PC-3 (cell line): ENCODE data around the gene TSSC4. TPM values are rescaled to one million over a fixed set of nuclear protein-coding genes. Genes with fewer than 3 reads are reported as not detected.

Experiments used
- ATAC-seq: fragments of 200-7000 bp; cut with Tn5 transposase; 2 replicates; pipeline ENCODE4 v1.9.1; 2020; ENCODE audit warnings: mild to moderate bottlenecking, moderate library complexity
- BruUV-seq: library from RNA; stranded (reverse); fragments of 400-500 nt; replicated peaks from 2 replicates; lab custom pipeline; 2021; lab: Mats Ljungman, UMichigan
- CTCF ChIA-PET: fragments of 300-600 bp; sonication (Branson Sonifier 250); formaldehyde crosslinking; loops from one replicate; lab custom pipeline; 2022; ENCODE audit warnings: antibody characterized with exemption; lab: Charles Lee
- POLR2A ChIA-PET: fragments of 300-600 bp; sonication (Branson Sonifier 250); formaldehyde crosslinking; loops from one replicate; lab custom pipeline; 2022; ENCODE audit warnings: antibody characterized with exemption; ENCODE audit not compliant: unreplicated experiment; lab: Charles Lee
- DNase-seq: peaks from one replicate; pipeline ENCODE4 v3.0.0-alpha.2; 2015
- H2AFZ ChIP-seq: fragments of 300-600 bp; sonication (generic); 2 replicates; pipeline ENCODE4 v1.6.0; 2016; ENCODE audit warnings: antibody characterized with exemption, low read length
- H3F3A ChIP-seq: fragments of 300-600 bp; sonication (generic); one replicate; pipeline ENCODE4 v1.6.0; 2017; ENCODE audit warnings: antibody characterized with exemption, low read length, control low read depth, mild to moderate bottlenecking; ENCODE audit not compliant: unreplicated experiment
- H3K27ac ChIP-seq: fragments of 300-600 bp; sonication (generic); 2 replicates; pipeline ENCODE4 v1.5.1; 2016; ENCODE audit warnings: mild to moderate bottlenecking, low read length
- H3K27me3 ChIP-seq: fragments of 300-600 bp; sonication (generic); 2 replicates; pipeline ENCODE4 v1.6.1; 2016; ENCODE audit warnings: low read length, mixed read lengths
- H3K36me3 ChIP-seq: fragments of 300-600 bp; sonication (generic); 2 replicates; pipeline ENCODE4 v1.6.1; 2016; ENCODE audit warnings: low read depth, mixed run types, low read length, mixed read lengths
- H3K4me1 ChIP-seq: fragments of 300-600 bp; sonication (generic); 2 replicates; pipeline ENCODE4 v1.5.1; 2016; ENCODE audit warnings: low read length; ENCODE audit not compliant: insufficient read depth
- H3K4me2 ChIP-seq: fragments of 300-600 bp; sonication (generic); 2 replicates; pipeline ENCODE4 v1.6.0; 2016; ENCODE audit warnings: low read length
- H3K4me3 ChIP-seq: fragments of 300-600 bp; sonication (generic); 2 replicates; pipeline ENCODE4 v1.5.1; 2016; ENCODE audit warnings: mild to moderate bottlenecking, low read length, mixed read lengths
- H3K79me2 ChIP-seq: fragments of 300-600 bp; sonication (generic); 2 replicates; pipeline ENCODE4 v1.6.1; 2017; ENCODE audit warnings: low read length, mixed read lengths
- H3K9ac ChIP-seq: fragments of 300-600 bp; sonication (generic); 2 replicates; pipeline ENCODE4 v1.6.0; 2016; ENCODE audit warnings: mild to moderate bottlenecking, low read length
- H3K9me2 ChIP-seq: fragments of 300-600 bp; sonication (generic); replicated peaks from 2 replicates; pipeline ENCODE4 v1.6.1; 2016; ENCODE audit warnings: mixed run types, low read length, mixed read lengths
- H3K9me3 ChIP-seq: fragments of 300-600 bp; sonication (generic); 2 replicates; pipeline ENCODE4 v1.6.1; 2016; ENCODE audit warnings: low read length, mixed read lengths
- H4K20me1 ChIP-seq: fragments of 300-600 bp; sonication (generic); 2 replicates; pipeline ENCODE4 v1.6.1; 2016; ENCODE audit warnings: low read length, mixed read lengths
- CTCF ChIP-seq: fragments of 300-600 bp; sonication (generic); conservative IDR thresholded peaks from 2 replicates; pipeline ENCODE4 v1.5.1; 2017; ENCODE audit warnings: antibody characterized with exemption, low read depth, mild to moderate bottlenecking, low read length
- EZH2 ChIP-seq: fragments of 300-600 bp; sonication (generic); IDR thresholded peaks from one replicate; pipeline ENCODE4 v1.6.1; 2017; ENCODE audit warnings: antibody characterized with exemption, mild to moderate bottlenecking, low read length; ENCODE audit not compliant: unreplicated experiment
- EZH2phosphoT487 ChIP-seq: fragments of 300-600 bp; sonication (generic); IDR thresholded peaks from 2 replicates; pipeline ENCODE4 v1.6.1; 2018; ENCODE audit warnings: mild to moderate bottlenecking, antibody characterized with exemption, low read length, borderline replicate concordance
- intact Hi-C: fragments of 100-400 bp; cut with micrococcal nuclease; formaldehyde crosslinking; loops from 2 replicates; pipeline ENCODE4 v1.9.0; 2023
- total RNA-seq: library from RNA; depleted of rRNA; stranded (reverse); fragments of >200 nt; gene quantifications from 2 replicates; pipeline ENCODE4 v1.2.3, GENCODE V29; 2014

TSSC4 gene
- total RNA-seq, 1 experiment from 2014 or later: 88.3 TPM

GRCh38 chr11:2432628-2433071 is 32.1 kb downstream of the TSSC4 start:
- no peak for ATAC-seq
- Histone ChIP-seq H4K20me1 (no peaks in the 10 kb centered on the region), H2AFZ (no peak overlapping the region), H3K9ac (no peak overlapping the region), H3K9me3 (no peaks in the 10 kb centered on the region), H3K79me2 (no peaks in the 10 kb centered on the region), H3F3A (no peaks in the 10 kb centered on the region), H3K9me2 (no peaks in the 10 kb centered on the region), H3K4me2 (no peak overlapping the region), H3K36me3 (no peaks in the 10 kb centered on the region; the same call in 1 of the 2 replicates), H3K27ac (no peak overlapping the region), H3K27me3 (no peaks in the 10 kb centered on the region), H3K4me3 (no peak overlapping the region), H3K4me1 (no peaks in the 10 kb centered on the region)
- ChIA-PET CTCF (no interaction called here), POLR2A (no interaction called here)
- intact Hi-C loops: no loop called here
- BruUV-seq: no TSS peak
- TF ChIP-seq CTCF (no peak), EZH2phosphoT487 (no peak), EZH2 (no peak)
- DNase-seq: no peak

- CTCF ChIA-PET: no interaction called here
- Histone ChIP-seq H3K4me2 (no peak overlapping the region), H4K20me1 (no peaks in the 10 kb centered on the region), H3K36me3 (no peaks in the 10 kb centered on the region; the same call in 1 of the 2 replicates), H3K4me1 (no peaks in the 10 kb centered on the region), H3K27ac (no peak overlapping the region), H3K79me2 (no peaks in the 10 kb centered on the region), H3K9ac (no peak overlapping the region), H2AFZ (no peak overlapping the region), H3K4me3 (no peak overlapping the region), H3F3A (no peaks in the 10 kb centered on the region), H3K27me3 (no peaks in the 10 kb centered on the region), H3K9me2 (no peaks in the 10 kb centered on the region), H3K9me3 (no peaks in the 10 kb centered on the region)
- no peak for ATAC-seq
- intact Hi-C loops: no loop called here
- POLR2A ChIA-PET: no interaction called here
- DNase-seq: no peak
- TF ChIP-seq EZH2phosphoT487 (no peak), EZH2 (no peak), CTCF (no peak)
- BruUV-seq: no TSS peak
These were observed 32.8 kb downstream of the TSSC4 start for GRCh38 chr11:2433106-2433925.

- POLR2A ChIA-PET: no interaction called here
- Histone ChIP-seq H3K9ac (no peak overlapping the region), H3K4me3 (no peak overlapping the region), H3F3A (no peaks in the 10 kb centered on the region), H3K79me2 (no peaks in the 10 kb centered on the region), H3K4me2 (no peak overlapping the region), H2AFZ (no peak overlapping the region), H3K27me3 (no peaks in the 10 kb centered on the region), H3K9me2 (no peaks in the 10 kb centered on the region), H3K4me1 (no peaks in the 10 kb centered on the region), H4K20me1 (no peaks in the 10 kb centered on the region), H3K27ac (no peak overlapping the region), H3K36me3 (no peaks in the 10 kb centered on the region), H3K9me3 (no peaks in the 10 kb centered on the region)
- no peak for ATAC-seq
- no TSS peak for BruUV-seq
- CTCF ChIA-PET: no interaction called here
- intact Hi-C loops: no loop called here
- TF ChIP-seq EZH2 (no peak), CTCF (no peak), EZH2phosphoT487 (no peak)
- DNase-seq: no peak
These were observed 33.5 kb downstream of the TSSC4 start for GRCh38 chr11:2434008-2434407.
